Nephron (organoid): Measurements from ENCODE around the gene SCN4B.

Experiments used
- H3K27ac Mint-ChIP-seq, 3 experiments: 2 replicates each; pipeline ENCODE4 v1.8.0; 2020; ENCODE audit warnings: mixed read lengths in 3 of 3, mild to moderate bottlenecking in 2 of 3, moderate library complexity in 1 of 3
- H3K27me3 Mint-ChIP-seq: 2 replicates; pipeline ENCODE4 v1.8.0; 2021; ENCODE audit warnings: low read depth, mild to moderate bottlenecking, moderate library complexity, mixed read lengths
- H3K36me3 Mint-ChIP-seq: 2 replicates; pipeline ENCODE4 v1.8.0; 2020; ENCODE audit warnings: low read depth, mixed read lengths
- H3K4me1 Mint-ChIP-seq: 2 replicates; pipeline ENCODE4 v1.8.0; 2020; ENCODE audit warnings: mixed read lengths
- H3K4me3 Mint-ChIP-seq, 3 experiments: 2 replicates each; pipeline ENCODE4 v1.8.0; 2020; ENCODE audit warnings: mild to moderate bottlenecking in 3 of 3, mixed read lengths in 3 of 3, moderate library complexity in 2 of 3
- H3K9me3 Mint-ChIP-seq: 2 replicates; pipeline ENCODE4 v1.8.0; 2020; ENCODE audit warnings: mixed read lengths
- CTCF ChIP-seq, 3 experiments: fragments of 200-600 bp; sonication (generic); IDR thresholded peaks; one replicate each; pipeline ENCODE4 v1.5.0; 2021; ENCODE audit warnings: antibody characterized with exemption in 3 of 3; ENCODE audit not compliant: unreplicated experiment in 3 of 3

SCN4B gene

GRCh38 chr11:118152020-118152551 lies 537 bp downstream of the SCN4B start:
- H3K4me3 Mint-ChIP-seq, result peak overlapping the region; percentile 80 to 84 (median 82)

DNA sequence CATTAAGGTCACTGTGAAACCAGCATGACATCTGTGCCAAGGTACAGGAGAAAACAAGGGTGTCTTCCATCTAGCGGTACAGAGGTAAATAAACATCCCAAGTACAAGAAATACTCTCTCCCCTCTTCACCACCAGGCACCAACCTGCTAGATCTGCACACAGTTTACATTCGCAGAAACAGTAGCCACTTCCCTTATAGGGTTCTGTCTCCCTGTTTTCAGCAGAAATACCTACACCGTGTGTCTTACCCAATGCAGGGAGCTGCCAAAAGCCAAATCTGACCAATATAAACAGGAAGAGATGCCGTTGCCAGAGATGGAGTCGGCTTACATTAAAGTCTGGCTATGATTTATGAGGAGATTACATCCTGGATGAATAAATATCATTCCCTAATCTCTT lies 1.2 kb downstream of the SCN4B start:
- peaks cover 91% of the 10 kb centered on the region for H3K27me3 Mint-ChIP-seq
- peak overlapping the region; percentile 80 to 84 (median 82) for H3K4me3 Mint-ChIP-seq
- H3K27ac Mint-ChIP-seq, result peak overlapping the region in 1 of 3 experiments; percentile 52
- no peak for TF ChIP-seq CTCF (IDR thresholded peaks at IDR 0.05; ENCODE audit: unreplicated experiment in 3 of 3)
- no peaks in the 10 kb centered on the region for H3K36me3 Mint-ChIP-seq
- H3K4me1 Mint-ChIP-seq, result peaks cover 29% of the 10 kb centered on the region
- H3K9me3 Mint-ChIP-seq, result no peaks in the 10 kb centered on the region

More at GRCh38 chr11:118152020-118152551, 537 bp downstream of the SCN4B start:
- Mint-ChIP-seq H3K27me3 (peaks cover 96% of the 10 kb centered on the region), H3K27ac (no peak overlapping the region), H3K9me3 (no peaks in the 10 kb centered on the region), H3K4me1 (peaks cover 34% of the 10 kb centered on the region), H3K36me3 (no peaks in the 10 kb centered on the region)
- TF ChIP-seq CTCF (IDR thresholded peaks at IDR 0.05; ENCODE audit: unreplicated experiment in 3 of 3), result no peak

- H3K9me3 Mint-ChIP-seq, result no peaks in the 10 kb centered on the region
- no peaks in the 10 kb centered on the region for H3K36me3 Mint-ChIP-seq
- H3K27ac Mint-ChIP-seq, result peak overlapping the region in 1 of 3 experiments; percentile 1
- H3K4me3 Mint-ChIP-seq, result no peak overlapping the region
- H3K27me3 Mint-ChIP-seq, result peaks cover 84% of the 10 kb centered on the region
- no peak for TF ChIP-seq CTCF (IDR thresholded peaks at IDR 0.05; ENCODE audit: unreplicated experiment in 3 of 3)
- peaks cover 30% of the 10 kb centered on the region for H3K4me1 Mint-ChIP-seq
These were observed 3.1 kb downstream of the SCN4B start for GRCh38 chr11:118149493-118149892.

GRCh38 chr11:118148856-118149255 lies 3.8 kb downstream of the SCN4B start:
- Mint-ChIP-seq H3K27me3 (peaks cover 84% of the 10 kb centered on the region), H3K9me3 (no peaks in the 10 kb centered on the region), H3K4me1 (peaks cover 35% of the 10 kb centered on the region), H3K27ac (peak overlapping the region; percentile 9 to 94 (median 30)), H3K36me3 (no peaks in the 10 kb centered on the region), H3K4me3 (peak overlapping the region in 2 of 3 experiments; percentile 36 to 41)
- no peak for TF ChIP-seq CTCF (IDR thresholded peaks at IDR 0.05; ENCODE audit: unreplicated experiment in 3 of 3)

GRCh38 chr11:118148240-118148639 lies 4.4 kb downstream of the SCN4B start:
- Mint-ChIP-seq H3K27ac (peak overlapping the region in 1 of 3 experiments; percentile 90), H3K27me3 (peaks cover 84% of the 10 kb centered on the region), H3K4me3 (peak overlapping the region in 1 of 3 experiments; percentile 76), H3K9me3 (no peaks in the 10 kb centered on the region), H3K36me3 (no peaks in the 10 kb centered on the region), H3K4me1 (peaks cover 35% of the 10 kb centered on the region)
- no peak for TF ChIP-seq CTCF (IDR thresholded peaks at IDR 0.05; ENCODE audit: unreplicated experiment in 3 of 3)

- Mint-ChIP-seq H3K9me3 (no peaks in the 10 kb centered on the region), H3K4me3 (peak overlapping the region; percentile 56 to 78 (median 76)), H3K36me3 (no peaks in the 10 kb centered on the region), H3K27me3 (peaks cover 85% of the 10 kb centered on the region), H3K27ac (peak overlapping the region in 2 of 3 experiments; percentile 74 to 90), H3K4me1 (peaks cover 35% of the 10 kb centered on the region)
- TF ChIP-seq CTCF (IDR thresholded peaks at IDR 0.05; ENCODE audit: unreplicated experiment in 3 of 3), result no peak
These were observed 5.1 kb downstream of the SCN4B start for GRCh38 chr11:118147502-118147901.
